ENCODE results near the gene IMMP2L.

- no peak for TF ChIP-seq YY1 (IDR thresholded peaks at IDR 0.05)
- TF ChIP-seq CTCF (IDR thresholded peaks at IDR 0.05; ENCODE audit: low read depth, low read length, missing input control) = no peak
- TF ChIP-seq SP1 (IDR thresholded peaks at IDR 0.05) = no peak
- no peak for TF ChIP-seq JUND (IDR thresholded peaks at IDR 0.05)
- no peak for TF ChIP-seq RAD21 (IDR thresholded peaks at IDR 0.05)
- TF ChIP-seq NR2F2 (IDR thresholded peaks at IDR 0.05) = no peak
- TF ChIP-seq TAF1 (conservative IDR thresholded peaks at IDR 0.05) = no peak
- no peak for TF ChIP-seq REST (IDR thresholded peaks at IDR 0.05)
- no peak for TF ChIP-seq FOXA1 (IDR thresholded peaks at IDR 0.05)
- no peak for TF ChIP-seq FOXA2 (IDR thresholded peaks at IDR 0.05)
- TF ChIP-seq MAX (IDR thresholded peaks at IDR 0.05) = no peak
- no peak for TF ChIP-seq ATF3 (IDR thresholded peaks at IDR 0.05)
- no peak for TF ChIP-seq GABPA (IDR thresholded peaks at IDR 0.05 in 1 of 2, conservative IDR thresholded peaks at IDR 0.05 in 1 of 2)
Observed at GRCh38 chr7:110775046-110775445, 787.2 kb downstream of the IMMP2L start.

Data from liver (tissue), 3 donors.